Ovary (tissue), 3 donors: ENCODE data around the gene FAM193B.

Source experiments
- POLR2A ChIP-seq: fragments of 450-650 bp; IDR thresholded peaks from one replicate; pipeline ENCODE4 v1.6.1; 2017; ENCODE audit warnings: antibody characterized with exemption, mild to moderate bottlenecking, moderate library complexity
- TF ChIP-seq, protein P1 (sequence below), 3 donors: fragments of 450-650 bp in 2 of 3; fragments of 200-600 bp in 1 of 3; IDR thresholded peaks; one replicate each; pipeline versions ENCODE4 v1.5.1 to v1.8.0; 2016 to 2022; ENCODE audit warnings: antibody characterized with exemption in 3 of 3, mild to moderate bottlenecking in 1 of 3
- donor health status: DM: no; HTN: no; CAD: no.

DNA sequence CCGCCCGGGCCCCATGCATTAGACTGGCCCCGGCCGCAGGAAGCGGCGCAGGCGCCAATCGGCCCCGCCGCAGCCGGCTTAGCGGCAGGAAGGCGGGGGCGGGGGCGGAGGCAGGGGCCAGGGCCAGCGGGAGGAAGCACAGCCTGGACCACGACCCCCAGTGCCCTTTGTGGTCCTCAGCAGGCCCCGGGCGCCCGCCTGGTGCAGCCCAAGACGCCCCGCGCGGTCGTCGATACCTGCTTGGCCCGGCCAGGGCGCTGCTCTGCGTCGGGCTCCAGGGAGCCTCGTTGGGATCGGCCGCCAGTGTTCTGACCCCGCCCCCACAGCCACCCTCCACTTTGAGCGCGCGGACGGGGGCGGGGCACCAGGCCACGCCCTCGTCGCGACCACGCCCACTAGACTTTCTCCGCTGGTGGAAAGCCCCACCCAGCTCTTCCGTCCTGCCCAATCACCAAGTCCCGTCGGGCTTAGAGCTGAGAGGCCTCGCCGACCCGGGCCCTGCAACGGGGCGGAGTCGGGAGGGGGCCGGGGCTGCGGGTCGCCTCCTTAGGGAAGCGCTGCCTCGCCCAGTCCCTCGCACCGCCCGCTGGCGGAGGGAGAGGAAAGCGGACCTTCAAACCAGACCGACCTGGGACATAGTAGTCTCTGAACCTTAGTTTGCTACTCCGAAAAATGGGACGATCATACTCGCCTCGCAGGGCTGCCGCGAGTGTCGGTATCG is 56.9 kb downstream of the FAM193B start, which contains the start of gene PDLIM7:
- TF ChIP-seq, protein P1, sequence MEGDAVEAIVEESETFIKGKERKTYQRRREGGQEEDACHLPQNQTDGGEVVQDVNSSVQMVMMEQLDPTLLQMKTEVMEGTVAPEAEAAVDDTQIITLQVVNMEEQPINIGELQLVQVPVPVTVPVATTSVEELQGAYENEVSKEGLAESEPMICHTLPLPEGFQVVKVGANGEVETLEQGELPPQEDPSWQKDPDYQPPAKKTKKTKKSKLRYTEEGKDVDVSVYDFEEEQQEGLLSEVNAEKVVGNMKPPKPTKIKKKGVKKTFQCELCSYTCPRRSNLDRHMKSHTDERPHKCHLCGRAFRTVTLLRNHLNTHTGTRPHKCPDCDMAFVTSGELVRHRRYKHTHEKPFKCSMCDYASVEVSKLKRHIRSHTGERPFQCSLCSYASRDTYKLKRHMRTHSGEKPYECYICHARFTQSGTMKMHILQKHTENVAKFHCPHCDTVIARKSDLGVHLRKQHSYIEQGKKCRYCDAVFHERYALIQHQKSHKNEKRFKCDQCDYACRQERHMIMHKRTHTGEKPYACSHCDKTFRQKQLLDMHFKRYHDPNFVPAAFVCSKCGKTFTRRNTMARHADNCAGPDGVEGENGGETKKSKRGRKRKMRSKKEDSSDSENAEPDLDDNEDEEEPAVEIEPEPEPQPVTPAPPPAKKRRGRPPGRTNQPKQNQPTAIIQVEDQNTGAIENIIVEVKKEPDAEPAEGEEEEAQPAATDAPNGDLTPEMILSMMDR (IDR thresholded peaks at IDR 0.05) = peak in 1 of 3 donors; percentile 14
- peak; percentile 90 for TF ChIP-seq POLR2A
